DND-41 (cell line): Measurements from ENCODE around the gene NAA30.
"Not testable (repeated sequence)": the region's sequence is repeated elsewhere in the genome, so short reads cannot be mapped to it uniquely, and the experiment has no call there.

ENCODE experiments used
- ATAC-seq: fragments of 200-7000 bp; cut with Tn5 transposase; 3 replicates; pipeline ENCODE4 v1.9.1; 2021; ENCODE audit warnings: low read depth; ENCODE audit not compliant: insufficient read depth
- DNase-seq: peaks from one replicate; pipeline ENCODE4 v3.0.0-alpha.2; 2020
- H2AFZ ChIP-seq: 2 replicates; pipeline ENCODE4 v1.6.0; 2012; ENCODE audit warnings: low read depth, low read length
- H3K27ac ChIP-seq: 2 replicates; pipeline ENCODE4 v1.5.1; 2012; ENCODE audit warnings: low read length, inconsistent platforms
- H3K27me3 ChIP-seq: fragments of 200-600 bp; sonication (generic); 2 replicates; pipeline ENCODE4 v1.6.0; 2012; ENCODE audit warnings: low read length, mild to moderate bottlenecking, inconsistent platforms; ENCODE audit not compliant: insufficient read depth, poor library complexity
- H3K36me3 ChIP-seq: 2 replicates; pipeline ENCODE4 v1.5.1; 2012; ENCODE audit warnings: low read length, inconsistent platforms; ENCODE audit not compliant: insufficient read depth
- H3K4me1 ChIP-seq: 2 replicates; pipeline ENCODE4 v1.5.1; 2012; ENCODE audit warnings: mild to moderate bottlenecking, low read length; ENCODE audit not compliant: insufficient read depth
- H3K4me2 ChIP-seq: 2 replicates; pipeline ENCODE4 v1.6.0; 2012; ENCODE audit warnings: mild to moderate bottlenecking, moderate library complexity, low read length, inconsistent platforms; ENCODE audit not compliant: insufficient read depth
- H3K4me3 ChIP-seq, 2 experiments: fragments of 200-600 bp in 1 of 2; shearing (Covaris generic) in 1 of 2; 2 replicates each; pipeline ENCODE4 v1.5.1; 2012 to 2016; ENCODE audit warnings: inconsistent platforms in 2 of 2, low read length in 2 of 2, mild to moderate bottlenecking in 2 of 2, low read depth in 1 of 2, moderate library complexity in 1 of 2
- H3K79me2 ChIP-seq: 2 replicates; pipeline ENCODE4 v1.6.0; 2012; ENCODE audit warnings: low read length, inconsistent platforms; ENCODE audit not compliant: insufficient read depth
- H3K9ac ChIP-seq: 2 replicates; pipeline ENCODE4 v1.6.0; 2012; ENCODE audit warnings: low read depth, mild to moderate bottlenecking, inconsistent platforms, low read length, moderate library complexity
- H3K9me3 ChIP-seq: 2 replicates; pipeline ENCODE4 v1.5.1; 2012; ENCODE audit warnings: low read length, moderate library complexity, mild to moderate bottlenecking, inconsistent platforms; ENCODE audit not compliant: insufficient read depth, severe bottlenecking
- H4K20me1 ChIP-seq: 2 replicates; pipeline ENCODE4 v1.6.0; 2012; ENCODE audit warnings: low read length; ENCODE audit not compliant: insufficient read depth
- EZH2 ChIP-seq: IDR thresholded peaks from 3 replicates; pipeline ENCODE4 v1.6.1; 2012; ENCODE audit warnings: borderline replicate concordance, low read depth, mild to moderate bottlenecking, moderate library complexity, low read length, inconsistent platforms; ENCODE audit not compliant: severe bottlenecking
- TF ChIP-seq, protein P1 (sequence below): IDR thresholded peaks from 2 replicates; pipeline ENCODE4 v1.5.1; 2012; ENCODE audit warnings: borderline replicate concordance, low read length, moderate library complexity, mild to moderate bottlenecking; ENCODE audit not compliant: poor library complexity, severe bottlenecking; ENCODE audit errors: extremely low read depth

Gene NAA30

DNA sequence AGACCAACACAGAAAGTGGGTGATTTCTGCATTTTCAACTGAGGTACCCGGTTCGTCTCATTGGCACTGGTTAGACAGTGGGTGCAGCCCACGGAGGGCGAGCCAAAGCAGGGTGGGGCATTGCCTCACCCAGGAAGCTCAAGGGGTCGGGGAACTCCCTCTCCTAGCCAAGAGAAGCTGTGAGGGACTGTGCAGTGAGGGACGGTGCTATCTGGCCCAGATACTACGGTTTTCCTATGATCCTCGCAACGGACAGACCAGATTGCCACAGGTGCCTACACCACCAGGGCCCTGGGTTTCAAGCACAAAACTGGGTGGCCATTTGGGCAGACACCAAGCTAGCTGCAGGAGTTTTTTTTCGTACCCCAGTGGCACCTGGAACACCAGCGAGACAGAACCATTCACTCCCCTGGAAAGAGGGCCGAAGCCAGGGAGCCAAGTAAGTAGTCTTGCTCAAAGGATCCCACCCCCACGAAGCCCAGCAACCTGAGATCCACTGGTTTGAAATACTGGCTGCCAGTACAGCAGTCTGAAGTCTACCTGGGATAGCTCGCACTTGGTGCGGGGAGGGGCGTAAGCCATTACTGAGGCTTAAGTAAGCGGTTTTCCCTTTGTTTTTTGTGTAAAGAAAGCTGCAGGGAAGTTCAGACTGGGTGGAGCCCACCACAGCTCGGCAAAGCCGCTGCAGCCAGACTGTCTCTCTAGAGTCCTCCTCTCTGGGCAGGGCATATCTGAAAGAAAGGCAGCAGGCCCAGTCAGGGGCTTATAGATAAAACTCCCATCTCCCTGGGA is 25.5 kb upstream of the NAA30 start:
- no peak overlapping the region for H3K9ac ChIP-seq
- H3K4me1 ChIP-seq = no peaks in the 10 kb centered on the region
- peaks cover 19% of the 10 kb centered on the region for H3K27me3 ChIP-seq
- H3K4me3 ChIP-seq = no peak overlapping the region
- no peaks in the 10 kb centered on the region for H4K20me1 ChIP-seq
- no peaks in the 10 kb centered on the region for H3K9me3 ChIP-seq
- no peak overlapping the region for H2AFZ ChIP-seq
- no peaks in the 10 kb centered on the region for H3K36me3 ChIP-seq
- TF ChIP-seq EZH2 = no peak
- TF ChIP-seq, protein P1, sequence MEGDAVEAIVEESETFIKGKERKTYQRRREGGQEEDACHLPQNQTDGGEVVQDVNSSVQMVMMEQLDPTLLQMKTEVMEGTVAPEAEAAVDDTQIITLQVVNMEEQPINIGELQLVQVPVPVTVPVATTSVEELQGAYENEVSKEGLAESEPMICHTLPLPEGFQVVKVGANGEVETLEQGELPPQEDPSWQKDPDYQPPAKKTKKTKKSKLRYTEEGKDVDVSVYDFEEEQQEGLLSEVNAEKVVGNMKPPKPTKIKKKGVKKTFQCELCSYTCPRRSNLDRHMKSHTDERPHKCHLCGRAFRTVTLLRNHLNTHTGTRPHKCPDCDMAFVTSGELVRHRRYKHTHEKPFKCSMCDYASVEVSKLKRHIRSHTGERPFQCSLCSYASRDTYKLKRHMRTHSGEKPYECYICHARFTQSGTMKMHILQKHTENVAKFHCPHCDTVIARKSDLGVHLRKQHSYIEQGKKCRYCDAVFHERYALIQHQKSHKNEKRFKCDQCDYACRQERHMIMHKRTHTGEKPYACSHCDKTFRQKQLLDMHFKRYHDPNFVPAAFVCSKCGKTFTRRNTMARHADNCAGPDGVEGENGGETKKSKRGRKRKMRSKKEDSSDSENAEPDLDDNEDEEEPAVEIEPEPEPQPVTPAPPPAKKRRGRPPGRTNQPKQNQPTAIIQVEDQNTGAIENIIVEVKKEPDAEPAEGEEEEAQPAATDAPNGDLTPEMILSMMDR = no peak
- no peak overlapping the region for H3K4me2 ChIP-seq
- ATAC-seq (no peak), DNase-seq (no peak)
- no peaks in the 10 kb centered on the region for H3K79me2 ChIP-seq
- no peak overlapping the region for H3K27ac ChIP-seq

DNA sequence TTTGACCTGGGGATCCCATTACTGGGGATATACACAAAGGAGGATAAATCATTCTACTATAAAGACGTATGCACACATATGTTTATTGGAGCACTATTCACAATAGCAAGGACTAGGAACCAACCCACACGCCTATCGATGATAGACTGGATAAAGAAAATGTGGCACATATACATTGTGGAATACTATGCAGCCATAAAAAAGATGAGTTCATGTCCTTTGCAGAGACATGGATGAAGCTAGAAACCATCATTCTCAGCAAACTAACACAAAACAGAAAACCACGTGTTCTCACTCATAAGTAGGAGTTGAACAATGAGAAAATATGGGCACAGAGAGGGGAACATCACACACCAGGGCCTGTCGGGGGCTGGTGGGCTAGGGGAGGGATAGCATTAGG is 20.2 kb upstream of the NAA30 start:
- not testable (repeated sequence) for ATAC-seq, H3K27ac ChIP-seq

DNA sequence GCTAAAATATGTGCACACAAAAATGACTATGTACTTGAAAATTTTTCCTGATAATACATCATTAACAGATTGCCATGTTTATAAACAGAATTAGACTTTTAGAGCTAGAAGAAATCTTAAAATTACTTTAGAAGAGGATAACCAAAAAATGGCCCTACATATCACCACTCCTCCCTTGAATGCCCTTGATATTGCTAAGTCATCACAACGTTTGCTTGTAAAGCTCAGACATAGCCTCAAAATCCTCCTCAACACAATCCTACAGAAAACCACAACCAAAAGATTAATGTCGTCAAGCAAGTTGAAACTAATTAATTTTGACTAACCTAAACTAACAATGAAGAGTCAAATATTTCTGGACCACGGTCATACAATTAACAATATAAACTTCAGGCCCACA is 19.4 kb upstream of the NAA30 start:
- ATAC-seq (no peak), DNase-seq (no peak)
- Histone ChIP-seq H4K20me1 (no peaks in the 10 kb centered on the region), H3K27me3 (peaks cover 9% of the 10 kb centered on the region), H2AFZ (no peak overlapping the region), H3K4me3 (no peak overlapping the region), H3K9me3 (no peaks in the 10 kb centered on the region), H3K9ac (no peak overlapping the region), H3K4me1 (no peaks in the 10 kb centered on the region), H3K36me3 (no peaks in the 10 kb centered on the region), H3K79me2 (no peaks in the 10 kb centered on the region), H3K27ac (no peak overlapping the region), H3K4me2 (no peak overlapping the region)
- no peak for TF ChIP-seq EZH2

More for the DNA sequence above, 20.2 kb upstream of the NAA30 start:
- not testable (repeated sequence) for H2AFZ ChIP-seq, H3K36me3 ChIP-seq, H3K4me3 ChIP-seq, H4K20me1 ChIP-seq, H3K9ac ChIP-seq, H3K79me2 ChIP-seq, H3K4me2 ChIP-seq, H3K4me1 ChIP-seq, H3K9me3 ChIP-seq, DNase-seq
- peaks cover 14% of the 10 kb centered on the region for H3K27me3 ChIP-seq

DNA sequence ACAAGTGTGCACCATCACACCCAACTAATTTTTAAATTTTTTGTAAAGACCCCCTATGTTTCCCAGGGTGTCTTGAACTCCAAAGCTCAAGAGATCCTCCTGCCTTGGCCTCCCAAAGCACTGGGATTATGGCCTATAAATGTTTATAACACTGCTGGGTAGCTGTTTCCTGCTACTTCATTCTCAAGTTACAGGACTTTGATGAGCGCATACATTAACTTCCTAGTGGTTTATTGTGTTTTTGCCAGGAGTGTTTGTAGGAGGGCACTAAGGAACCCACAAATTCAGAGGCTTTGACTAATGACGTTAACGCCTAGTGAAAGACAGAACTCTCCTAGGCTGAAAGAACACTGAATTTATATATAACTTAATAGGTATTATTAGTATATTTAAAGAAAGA is 15.2 kb upstream of the NAA30 start:
- Histone ChIP-seq H4K20me1 (no peaks in the 10 kb centered on the region), H3K4me2 (no peak overlapping the region), H3K9me3 (no peaks in the 10 kb centered on the region), H3K27ac (no peak overlapping the region), H3K4me1 (no peaks in the 10 kb centered on the region), H3K36me3 (no peaks in the 10 kb centered on the region), H3K4me3 (no peak overlapping the region), H3K79me2 (no peaks in the 10 kb centered on the region), H2AFZ (no peak overlapping the region), H3K27me3 (peaks cover 9% of the 10 kb centered on the region), H3K9ac (no peak overlapping the region)
- no peak for TF ChIP-seq EZH2
- DNase-seq (no peak), ATAC-seq (no peak)

DNA sequence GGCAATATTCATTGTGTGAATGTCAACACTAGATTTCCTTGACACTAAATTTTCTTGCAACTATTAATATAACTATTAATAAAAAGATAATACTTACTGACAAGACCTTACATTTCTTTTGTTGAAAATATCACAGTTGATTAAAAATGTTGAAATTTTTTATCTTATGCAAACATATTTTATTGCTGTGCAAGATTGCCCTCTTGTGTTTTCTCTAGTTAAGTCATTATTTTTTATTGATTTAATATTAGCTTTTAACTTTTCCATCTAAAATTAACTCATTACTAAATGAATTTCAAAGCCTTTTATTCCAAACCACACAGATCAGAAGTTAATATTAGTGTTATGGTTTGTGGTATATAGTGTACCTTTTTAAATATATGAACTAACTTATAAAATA is 11.7 kb upstream of the NAA30 start:
- no peak for ATAC-seq
- no peaks in the 10 kb centered on the region for H3K4me1 ChIP-seq

More for the DNA sequence above, 11.7 kb upstream of the NAA30 start:
- no peak overlapping the region for H3K4me2 ChIP-seq
- H3K79me2 ChIP-seq = no peaks in the 10 kb centered on the region
- no peaks in the 10 kb centered on the region for H3K9me3 ChIP-seq
- TF ChIP-seq, protein P1 = no peak
- TF ChIP-seq EZH2 = no peak
- no peak overlapping the region for H3K9ac ChIP-seq
- DNase-seq = no peak
- no peak overlapping the region for H3K4me3 ChIP-seq
- no peaks in the 10 kb centered on the region for H4K20me1 ChIP-seq
- H3K36me3 ChIP-seq = no peaks in the 10 kb centered on the region
- H3K27me3 ChIP-seq = peaks cover 11% of the 10 kb centered on the region
- H3K27ac ChIP-seq = no peak overlapping the region
- no peak overlapping the region for H2AFZ ChIP-seq
